CD14-positive monocyte (primary cell): ENCODE results near the gene AFF3. TPM values are rescaled to one million over a fixed set of nuclear protein-coding genes. Genes with fewer than 3 reads are reported as not detected.

ENCODE experiments used
- DNase-seq, 3 donors: peaks; one replicate each; pipeline ENCODE4 v3.0.0-alpha.2; 2011 to 2022
- H2AFZ ChIP-seq: 2 replicates; pipeline ENCODE4 v1.6.0; 2012; ENCODE audit warnings: mild to moderate bottlenecking, low read depth, low read length, inconsistent platforms; ENCODE audit not compliant: insufficient read depth, poor library complexity, severe bottlenecking
- H3K27ac ChIP-seq, 2 donors: 1 replicate in 1 of 2; 2 replicates in 1 of 2; pipeline ENCODE4 v1.5.1; 2012 to 2013; ENCODE audit warnings: low read length in 2 of 2, control low read depth in 1 of 2, inconsistent platforms in 1 of 2, low read depth in 1 of 2, mild to moderate bottlenecking in 1 of 2
- H3K27me3 ChIP-seq, 2 donors: one replicate each; pipeline versions ENCODE4 v1.6.0 to v1.6.1; 2011 to 2013; ENCODE audit warnings: low read length in 2 of 2; ENCODE audit not compliant: control insufficient read depth in 2 of 2, insufficient read depth in 2 of 2
- H3K36me3 ChIP-seq, 2 donors: replicated peaks in 1 of 2; 1 replicate in 1 of 2; 2 replicates in 1 of 2; pipeline versions ENCODE4 v1.5.1 to v1.6.1; 2012 to 2013; ENCODE audit warnings: low read length in 2 of 2, control low read depth in 1 of 2, inconsistent platforms in 1 of 2, mild to moderate bottlenecking in 1 of 2; ENCODE audit not compliant: insufficient read depth in 2 of 2, control insufficient read depth in 1 of 2
- H3K4me1 ChIP-seq, 2 donors: 1 replicate in 1 of 2; 2 replicates in 1 of 2; pipeline versions ENCODE4 v1.5.1 to v1.6.1; 2012 to 2013; ENCODE audit warnings: low read length in 2 of 2, control low read depth in 1 of 2, inconsistent platforms in 1 of 2, mild to moderate bottlenecking in 1 of 2, moderate library complexity in 1 of 2; ENCODE audit not compliant: insufficient read depth in 2 of 2, control insufficient read depth in 1 of 2
- H3K4me2 ChIP-seq: replicated peaks from 2 replicates; pipeline ENCODE3; 2012; ENCODE audit warnings: low read length, moderate library complexity, mild to moderate bottlenecking; ENCODE audit not compliant: poor library complexity, severe bottlenecking; ENCODE audit errors: extremely low read depth
- H3K4me3 ChIP-seq, 3 experiments: fragments of 200-600 bp in 1 of 3; sonication (generic) in 1 of 3; replicated peaks in 1 of 3; 1 replicate in 2 of 3; 2 replicates in 1 of 3; pipeline ENCODE4 v1.5.1; 2011 to 2013; ENCODE audit warnings: low read length in 3 of 3, mild to moderate bottlenecking in 3 of 3, control low read depth in 2 of 3, low read depth in 2 of 3, inconsistent platforms in 1 of 3, moderate library complexity in 1 of 3
- H3K79me2 ChIP-seq: 2 replicates; pipeline ENCODE4 v1.6.0; 2012; ENCODE audit warnings: mild to moderate bottlenecking, control low read depth, inconsistent platforms, low read length, moderate library complexity; ENCODE audit not compliant: insufficient read depth
- H3K9ac ChIP-seq: 2 replicates; pipeline ENCODE4 v1.6.0; 2017; ENCODE audit warnings: low read length, mild to moderate bottlenecking; ENCODE audit not compliant: insufficient read depth, poor library complexity, severe bottlenecking
- H3K9me3 ChIP-seq, 2 donors: replicated peaks in 1 of 2; 1 replicate in 1 of 2; 2 replicates in 1 of 2; pipeline versions ENCODE4 v1.5.1 to v1.6.1; 2012 to 2013; ENCODE audit warnings: low read length in 2 of 2, control low read depth in 1 of 2; ENCODE audit not compliant: control insufficient read depth in 1 of 2, insufficient read depth in 1 of 2
- H4K20me1 ChIP-seq: 2 replicates; pipeline ENCODE4 v1.6.0; 2012; ENCODE audit warnings: mild to moderate bottlenecking, low read length, control low read depth, moderate library complexity; ENCODE audit not compliant: insufficient read depth
- H3K27ac Mint-ChIP-seq, 7 donors: one replicate each; pipeline ENCODE4 v1.8.0; 2020; ENCODE audit warnings: mild to moderate bottlenecking in 7 of 7, mixed read lengths in 7 of 7, moderate library complexity in 6 of 7, inconsistent platforms in 2 of 7
- H3K27me3 Mint-ChIP-seq, 3 donors: one replicate each; pipeline ENCODE4 v1.8.0; 2021 to 2022; ENCODE audit warnings: low read depth in 3 of 3, mild to moderate bottlenecking in 3 of 3, mixed read lengths in 3 of 3, moderate library complexity in 3 of 3, inconsistent platforms in 1 of 3
- H3K36me3 Mint-ChIP-seq, 2 donors: one replicate each; pipeline ENCODE4 v1.8.0; 2020; ENCODE audit warnings: mixed read lengths in 2 of 2, inconsistent platforms in 1 of 2, mild to moderate bottlenecking in 1 of 2
- H3K4me1 Mint-ChIP-seq: one replicate; pipeline ENCODE4 v1.8.0; 2020; ENCODE audit warnings: mild to moderate bottlenecking, mixed read lengths
- H3K4me3 Mint-ChIP-seq, 2 donors: one replicate each; pipeline ENCODE4 v1.8.0; 2020; ENCODE audit warnings: mild to moderate bottlenecking in 2 of 2, mixed read lengths in 2 of 2, moderate library complexity in 1 of 2
- H3K9me3 Mint-ChIP-seq, 7 donors: one replicate each; pipeline ENCODE4 v1.8.0; 2020 to 2022; ENCODE audit warnings: mixed read lengths in 7 of 7, mild to moderate bottlenecking in 6 of 7, moderate library complexity in 6 of 7, inconsistent platforms in 2 of 7
- CTCF ChIP-seq: fragments of 200-600 bp; IDR thresholded peaks from one replicate; pipeline ENCODE4 v1.8.0; 2022; ENCODE audit warnings: antibody characterized with exemption, mild to moderate bottlenecking
- WGBS: methylation state at CpG from one replicate; pipeline ENCODE4 v1.1.5; 2013; ENCODE audit warnings: missing lambda C conversion rate; ENCODE audit not compliant: insufficient coverage; 5-methylcytosine and 5-hydroxymethylcytosine counted together
- intact Hi-C, 2 donors: fragments of 100-400 bp; cut with micrococcal nuclease; formaldehyde crosslinking; loops; one replicate each; pipeline versions ENCODE4 v1.15.0 to v1.15.1; 2023
- polyA plus RNA-seq, 3 donors: library from polyadenylated mRNA; depleted of rRNA in 1 of 3; unstranded in 2 of 3; stranded (reverse) in 1 of 3; fragments of 300-500 nt in 2 of 3; fragments of >200 nt in 1 of 3; fragmentation: Illumina TruSeq in 2 of 3; gene quantifications; 1 replicate in 2 of 3; 2 replicates in 1 of 3; pipeline ENCODE4 v1.2.3, GENCODE V29; 2012 to 2021

Gene AFF3
- polyA plus RNA-seq, 3 donors: 0.17 to 4.1 (median 0.49) TPM

DNA sequence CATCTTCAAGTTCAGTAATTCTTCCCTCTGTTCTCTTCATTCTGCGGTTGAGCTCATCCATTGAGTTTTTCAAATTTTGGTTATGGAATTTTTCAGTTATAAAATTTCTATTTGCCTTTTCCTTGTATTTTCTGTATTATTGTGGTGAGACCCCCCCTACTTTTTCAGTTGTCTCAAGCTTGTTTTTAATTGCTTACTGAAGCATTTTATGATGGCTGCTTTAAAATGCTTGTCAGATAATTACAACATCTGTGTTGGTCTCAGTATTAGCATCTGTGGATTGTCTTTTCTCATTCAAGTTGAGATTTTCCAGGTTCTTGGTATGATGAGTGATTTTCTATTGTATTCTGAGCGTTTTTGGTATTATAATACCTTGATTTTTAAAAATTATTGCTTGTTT is 531.4 kb downstream of the AFF3 start:
- no peaks in the 10 kb centered on the region for H3K9me3 ChIP-seq
- DNase-seq: no peak
- H3K27me3 Mint-ChIP-seq: peaks cover 0 to 2% (median 1%) of the 10 kb centered on the region in 3 donors
- H3K4me3 Mint-ChIP-seq: no peak overlapping the region
- no peaks in the 10 kb centered on the region for H3K27me3 ChIP-seq
- TF ChIP-seq CTCF: no peak
- peaks cover 0 to 3% (median 0%) of the 10 kb centered on the region in 7 donors for H3K9me3 Mint-ChIP-seq
- H3K4me1 ChIP-seq: no peaks in the 10 kb centered on the region
- H3K9ac ChIP-seq: no peak overlapping the region
- peaks cover 8% of the 10 kb centered on the region for H3K4me1 Mint-ChIP-seq
- H2AFZ ChIP-seq: no peak overlapping the region
- intact Hi-C loops: no loop called here
- no peaks in the 10 kb centered on the region for H3K79me2 ChIP-seq
- H3K4me3 ChIP-seq: no peak overlapping the region
- WGBS: no CpG with 5 or more reads among the region's 2 CpGs
- H4K20me1 ChIP-seq: no peaks in the 10 kb centered on the region
- H3K4me2 ChIP-seq: no peak overlapping the region
- no peak overlapping the region for H3K27ac ChIP-seq
- no peaks in the 10 kb centered on the region for H3K36me3 ChIP-seq
- H3K27ac Mint-ChIP-seq: no peak overlapping the region
- peaks cover 0 to 2% of the 10 kb centered on the region in 2 donors for H3K36me3 Mint-ChIP-seq

DNA sequence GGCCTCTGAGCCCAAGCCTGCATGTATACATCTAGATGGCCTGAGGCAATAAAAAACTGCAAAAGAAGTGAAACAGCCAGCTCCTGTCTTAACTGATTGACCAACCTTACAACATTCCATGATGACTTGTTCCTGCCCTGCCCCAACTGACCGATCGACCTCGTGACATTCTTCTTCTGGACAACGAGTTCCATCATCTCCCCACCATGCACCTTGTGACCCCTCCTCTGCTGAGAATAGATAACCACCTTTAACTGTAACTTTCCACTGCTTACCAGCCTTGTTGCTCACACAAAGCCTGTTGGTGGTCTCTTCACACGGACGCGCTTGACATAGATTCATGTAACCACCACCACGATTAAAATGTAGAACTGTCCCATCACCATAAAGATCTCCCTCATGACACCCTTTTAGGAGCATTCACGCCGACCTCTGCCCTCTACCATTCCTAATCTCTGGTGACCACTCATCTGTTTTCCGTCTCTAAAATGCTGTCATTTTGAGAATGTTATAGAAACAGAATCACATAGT is 532.5 kb downstream of the AFF3 start:
- Histone ChIP-seq H4K20me1 (no peaks in the 10 kb centered on the region), H2AFZ (no peak overlapping the region), H3K36me3 (no peaks in the 10 kb centered on the region), H3K4me2 (no peak overlapping the region), H3K27ac (no peak overlapping the region), H3K4me3 (no peak overlapping the region), H3K4me1 (no peaks in the 10 kb centered on the region), H3K9me3 (no peaks in the 10 kb centered on the region), H3K9ac (no peak overlapping the region), H3K27me3 (no peaks in the 10 kb centered on the region), H3K79me2 (no peaks in the 10 kb centered on the region)
- H3K27me3 Mint-ChIP-seq: peaks cover 0 to 3% (median 2%) of the 10 kb centered on the region in 3 donors
- 94% methylated on average over 8 of the region's 11 CpGs for WGBS
- DNase-seq: no peak
- intact Hi-C loops: no loop called here
- peaks cover 0 to 3% (median 0%) of the 10 kb centered on the region in 7 donors for H3K9me3 Mint-ChIP-seq
- H3K27ac Mint-ChIP-seq: no peak overlapping the region
- H3K36me3 Mint-ChIP-seq: peaks cover 0 to 2% of the 10 kb centered on the region in 2 donors
- peaks cover 8% of the 10 kb centered on the region for H3K4me1 Mint-ChIP-seq
- H3K4me3 Mint-ChIP-seq: no peak overlapping the region
- no peak for TF ChIP-seq CTCF
